Measurements from ENCODE around the gene CNTROB.

DNA sequence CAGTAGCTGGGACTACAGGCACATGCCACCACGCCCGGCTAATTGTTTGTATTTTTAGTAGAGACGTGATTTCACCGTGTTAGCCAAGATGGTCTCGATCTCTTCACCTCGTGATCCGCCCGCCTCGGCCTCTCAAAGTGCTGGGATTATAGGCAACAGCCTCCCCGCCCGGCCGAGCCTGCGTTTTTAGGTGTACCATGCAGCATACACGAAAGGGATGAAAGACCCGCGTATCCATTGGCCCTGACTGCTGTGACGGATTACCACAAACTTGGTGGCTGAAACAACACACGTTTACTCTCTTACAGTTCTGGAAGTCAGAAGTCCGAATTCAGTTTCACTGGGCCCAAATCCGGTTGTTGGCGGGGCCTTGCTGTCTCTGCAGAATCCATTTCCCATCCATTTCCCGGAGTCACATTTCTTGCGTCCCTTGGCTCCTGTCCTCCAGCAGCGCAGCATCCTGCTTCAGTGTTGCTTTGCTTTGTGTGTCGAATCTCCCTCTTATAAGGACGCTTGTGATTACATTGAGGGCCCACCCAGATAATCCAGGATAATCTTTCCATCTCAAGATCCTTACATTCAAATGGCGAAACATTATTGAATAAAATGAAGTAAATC, 62.1 kb downstream of the CNTROB start:
- TF ChIP-seq, protein P1, sequence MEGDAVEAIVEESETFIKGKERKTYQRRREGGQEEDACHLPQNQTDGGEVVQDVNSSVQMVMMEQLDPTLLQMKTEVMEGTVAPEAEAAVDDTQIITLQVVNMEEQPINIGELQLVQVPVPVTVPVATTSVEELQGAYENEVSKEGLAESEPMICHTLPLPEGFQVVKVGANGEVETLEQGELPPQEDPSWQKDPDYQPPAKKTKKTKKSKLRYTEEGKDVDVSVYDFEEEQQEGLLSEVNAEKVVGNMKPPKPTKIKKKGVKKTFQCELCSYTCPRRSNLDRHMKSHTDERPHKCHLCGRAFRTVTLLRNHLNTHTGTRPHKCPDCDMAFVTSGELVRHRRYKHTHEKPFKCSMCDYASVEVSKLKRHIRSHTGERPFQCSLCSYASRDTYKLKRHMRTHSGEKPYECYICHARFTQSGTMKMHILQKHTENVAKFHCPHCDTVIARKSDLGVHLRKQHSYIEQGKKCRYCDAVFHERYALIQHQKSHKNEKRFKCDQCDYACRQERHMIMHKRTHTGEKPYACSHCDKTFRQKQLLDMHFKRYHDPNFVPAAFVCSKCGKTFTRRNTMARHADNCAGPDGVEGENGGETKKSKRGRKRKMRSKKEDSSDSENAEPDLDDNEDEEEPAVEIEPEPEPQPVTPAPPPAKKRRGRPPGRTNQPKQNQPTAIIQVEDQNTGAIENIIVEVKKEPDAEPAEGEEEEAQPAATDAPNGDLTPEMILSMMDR (IDR thresholded peaks at IDR 0.05; ENCODE audit: low read depth, low read length, poor library complexity, severe bottlenecking): no peak
- no peak for TF ChIP-seq EZH2phosphoT487 (IDR thresholded peaks at IDR 0.05; ENCODE audit: borderline replicate concordance, low read length)

Measured in DOHH2 (cell line).